ENCODE data around the gene SERPINA10. TPM values are rescaled to one million over a fixed set of nuclear protein-coding genes. Genes with fewer than 3 reads are reported as not detected.

The SERPINA10 gene
- total and polyA plus RNA-seq, 5 donors, result not detected

Other genes starting within 250 kb of the SERPINA10 start
- gene DDX24, start 212.1 kb downstream of the SERPINA10 start, total RNA-seq, result 100 to 1,000 TPM; 227 to 268 (median 261) TPM
- 138 TPM for gene DDX24, start 212.1 kb downstream of the SERPINA10 start, polyA plus RNA-seq
- 10 to 100 TPM; 12.7 to 23.1 (median 15.1) TPM for gene IFI27L1, start 212.0 kb downstream of the SERPINA10 start, total RNA-seq
- 37.9 TPM for gene IFI27L1, start 212.0 kb downstream of the SERPINA10 start, polyA plus RNA-seq
- gene IFI27, start 182.5 kb downstream of the SERPINA10 start, total RNA-seq, result 100 to 1,000 TPM in 2 of 4 donors, 10 to 100 TPM in 2; 70.0 to 289 (median 127) TPM
- 298 TPM for gene IFI27, start 182.5 kb downstream of the SERPINA10 start, polyA plus RNA-seq
- gene IFI27L2, start 163.7 kb downstream of the SERPINA10 start, total RNA-seq, result 10 to 100 TPM; 63.3 to 88.4 (median 65.5) TPM
- gene IFI27L2, start 163.7 kb downstream of the SERPINA10 start, polyA plus RNA-seq, result 104 TPM
- under 1 TPM; 0.41 to 0.74 (median 0.48) TPM for gene PPP4R4, start 118.9 kb downstream of the SERPINA10 start, total RNA-seq
- gene PPP4R4, start 118.9 kb downstream of the SERPINA10 start, polyA plus RNA-seq, result 0.27 TPM
- not detected for gene SERPINA6, start 30.1 kb upstream of the SERPINA10 start, total RNA-seq
- not detected for gene SERPINA6, start 30.1 kb upstream of the SERPINA10 start, polyA plus RNA-seq
- not detected for gene SERPINA2, start 73.4 kb upstream of the SERPINA10 start, total RNA-seq
- not detected for gene SERPINA2, start 73.4 kb upstream of the SERPINA10 start, polyA plus RNA-seq
- gene SERPINA1, start 95.3 kb upstream of the SERPINA10 start, total RNA-seq, result 10 to 100 TPM in 1 of 4 donors, 1 to 10 TPM in 3; 3.1 to 10.3 (median 8.4) TPM
- 2.0 TPM for gene SERPINA1, start 95.3 kb upstream of the SERPINA10 start, polyA plus RNA-seq
- not detected for gene SERPINA11, start 159.5 kb upstream of the SERPINA10 start, total RNA-seq
- gene SERPINA11, start 159.5 kb upstream of the SERPINA10 start, polyA plus RNA-seq, result not detected
- not detected for gene SERPINA9, start 182.9 kb upstream of the SERPINA10 start, total RNA-seq
- not detected for gene SERPINA9, start 182.9 kb upstream of the SERPINA10 start, polyA plus RNA-seq
- gene SERPINA12, start 216.2 kb upstream of the SERPINA10 start, total RNA-seq, result not detected
- not detected for gene SERPINA12, start 216.2 kb upstream of the SERPINA10 start, polyA plus RNA-seq

Measured in right cardiac atrium (tissue), 5 donors.